ENCODE results near the gene MAP3K8. TPM values are rescaled to one million over a fixed set of nuclear protein-coding genes. Genes with fewer than 3 reads are reported as not detected.

MAP3K8 gene
- polyA plus RNA-seq, 1 donor from 2014 or later, result 1.5 TPM

DNA sequence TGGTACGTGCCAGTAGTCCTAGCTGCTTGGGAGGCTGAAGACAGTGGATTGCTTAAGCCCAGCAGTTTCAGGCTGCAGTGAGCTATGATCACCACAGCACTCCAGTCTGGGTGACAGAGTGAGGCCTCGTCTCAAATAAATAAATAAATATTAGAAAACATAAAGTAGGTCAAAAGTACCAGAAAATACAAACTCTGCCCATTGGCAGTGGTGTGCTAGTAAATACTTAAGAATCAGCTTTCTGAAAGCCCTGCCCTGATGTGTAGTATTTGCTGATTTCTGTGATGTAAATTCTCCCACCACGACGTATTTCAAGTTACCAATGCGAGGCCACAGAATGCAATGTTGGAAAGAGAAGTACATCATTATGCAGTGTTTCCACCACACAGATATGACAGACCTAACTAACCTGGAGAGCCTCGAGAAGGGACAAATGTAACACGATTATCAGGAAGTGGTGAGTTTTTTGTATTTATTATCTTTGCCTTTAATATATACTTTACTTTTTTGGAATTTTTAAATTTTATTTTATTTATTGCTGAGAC, 11.8 kb upstream of the MAP3K8 start:
- Histone ChIP-seq H3K9me3 (ENCODE audit: low read length) (no peaks in the 10 kb centered on the region), H3K4me3 (ENCODE audit: low read length) (no peak overlapping the region), H2AFZ (ENCODE audit: low read depth, low read length) (no peak overlapping the region), H3K36me3 (ENCODE audit: insufficient read depth, low read length) (no peaks in the 10 kb centered on the region), H3K4me2 (ENCODE audit: low read length) (no peak overlapping the region), H3F3A (ENCODE audit: insufficient read depth, low read length, poor library complexity, severe bottlenecking) (no peaks in the 10 kb centered on the region), H4K20me1 (ENCODE audit: insufficient read depth) (no peaks in the 10 kb centered on the region), H3K9me2 (ENCODE audit: insufficient read depth, low read length) (no peaks in the 10 kb centered on the region), H3K9ac (ENCODE audit: low read length) (no peak overlapping the region), H3K79me2 (replicated peaks; ENCODE audit: insufficient read depth, low read length) (no peaks in the 10 kb centered on the region), H3K27ac (ENCODE audit: low read length) (no peak overlapping the region), H3K27me3 (ENCODE audit: insufficient read depth, low read depth, low read length) (no peaks in the 10 kb centered on the region)
- TF ChIP-seq SMC3 (conservative IDR thresholded peaks at IDR 0.05; ENCODE audit: poor library complexity) (no peak), POLR2AphosphoS5 (IDR thresholded peaks at IDR 0.05) (no peak), TAF1 (IDR thresholded peaks at IDR 0.05; ENCODE audit: low read depth) (no peak), EZH2 (IDR thresholded peaks at IDR 0.05; ENCODE audit: borderline replicate concordance, insufficient read depth, low read length, poor library complexity, severe bottlenecking) (no peak), MXI1 (conservative IDR thresholded peaks at IDR 0.05; ENCODE audit: poor library complexity, severe bottlenecking) (no peak), RAD21 (conservative IDR thresholded peaks at IDR 0.05) (no peak), EP300 (conservative IDR thresholded peaks at IDR 0.05; ENCODE audit: poor library complexity, severe bottlenecking) (no peak)
- TF ChIP-seq, protein P1, sequence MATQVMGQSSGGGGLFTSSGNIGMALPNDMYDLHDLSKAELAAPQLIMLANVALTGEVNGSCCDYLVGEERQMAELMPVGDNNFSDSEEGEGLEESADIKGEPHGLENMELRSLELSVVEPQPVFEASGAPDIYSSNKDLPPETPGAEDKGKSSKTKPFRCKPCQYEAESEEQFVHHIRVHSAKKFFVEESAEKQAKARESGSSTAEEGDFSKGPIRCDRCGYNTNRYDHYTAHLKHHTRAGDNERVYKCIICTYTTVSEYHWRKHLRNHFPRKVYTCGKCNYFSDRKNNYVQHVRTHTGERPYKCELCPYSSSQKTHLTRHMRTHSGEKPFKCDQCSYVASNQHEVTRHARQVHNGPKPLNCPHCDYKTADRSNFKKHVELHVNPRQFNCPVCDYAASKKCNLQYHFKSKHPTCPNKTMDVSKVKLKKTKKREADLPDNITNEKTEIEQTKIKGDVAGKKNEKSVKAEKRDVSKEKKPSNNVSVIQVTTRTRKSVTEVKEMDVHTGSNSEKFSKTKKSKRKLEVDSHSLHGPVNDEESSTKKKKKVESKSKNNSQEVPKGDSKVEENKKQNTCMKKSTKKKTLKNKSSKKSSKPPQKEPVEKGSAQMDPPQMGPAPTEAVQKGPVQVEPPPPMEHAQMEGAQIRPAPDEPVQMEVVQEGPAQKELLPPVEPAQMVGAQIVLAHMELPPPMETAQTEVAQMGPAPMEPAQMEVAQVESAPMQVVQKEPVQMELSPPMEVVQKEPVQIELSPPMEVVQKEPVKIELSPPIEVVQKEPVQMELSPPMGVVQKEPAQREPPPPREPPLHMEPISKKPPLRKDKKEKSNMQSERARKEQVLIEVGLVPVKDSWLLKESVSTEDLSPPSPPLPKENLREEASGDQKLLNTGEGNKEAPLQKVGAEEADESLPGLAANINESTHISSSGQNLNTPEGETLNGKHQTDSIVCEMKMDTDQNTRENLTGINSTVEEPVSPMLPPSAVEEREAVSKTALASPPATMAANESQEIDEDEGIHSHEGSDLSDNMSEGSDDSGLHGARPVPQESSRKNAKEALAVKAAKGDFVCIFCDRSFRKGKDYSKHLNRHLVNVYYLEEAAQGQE (IDR thresholded peaks at IDR 0.05; ENCODE audit: borderline replicate concordance), result no peak
- TF ChIP-seq, protein P2, sequence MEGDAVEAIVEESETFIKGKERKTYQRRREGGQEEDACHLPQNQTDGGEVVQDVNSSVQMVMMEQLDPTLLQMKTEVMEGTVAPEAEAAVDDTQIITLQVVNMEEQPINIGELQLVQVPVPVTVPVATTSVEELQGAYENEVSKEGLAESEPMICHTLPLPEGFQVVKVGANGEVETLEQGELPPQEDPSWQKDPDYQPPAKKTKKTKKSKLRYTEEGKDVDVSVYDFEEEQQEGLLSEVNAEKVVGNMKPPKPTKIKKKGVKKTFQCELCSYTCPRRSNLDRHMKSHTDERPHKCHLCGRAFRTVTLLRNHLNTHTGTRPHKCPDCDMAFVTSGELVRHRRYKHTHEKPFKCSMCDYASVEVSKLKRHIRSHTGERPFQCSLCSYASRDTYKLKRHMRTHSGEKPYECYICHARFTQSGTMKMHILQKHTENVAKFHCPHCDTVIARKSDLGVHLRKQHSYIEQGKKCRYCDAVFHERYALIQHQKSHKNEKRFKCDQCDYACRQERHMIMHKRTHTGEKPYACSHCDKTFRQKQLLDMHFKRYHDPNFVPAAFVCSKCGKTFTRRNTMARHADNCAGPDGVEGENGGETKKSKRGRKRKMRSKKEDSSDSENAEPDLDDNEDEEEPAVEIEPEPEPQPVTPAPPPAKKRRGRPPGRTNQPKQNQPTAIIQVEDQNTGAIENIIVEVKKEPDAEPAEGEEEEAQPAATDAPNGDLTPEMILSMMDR (IDR thresholded peaks at IDR 0.05; ENCODE audit: poor library complexity, severe bottlenecking), result no peak

DNA sequence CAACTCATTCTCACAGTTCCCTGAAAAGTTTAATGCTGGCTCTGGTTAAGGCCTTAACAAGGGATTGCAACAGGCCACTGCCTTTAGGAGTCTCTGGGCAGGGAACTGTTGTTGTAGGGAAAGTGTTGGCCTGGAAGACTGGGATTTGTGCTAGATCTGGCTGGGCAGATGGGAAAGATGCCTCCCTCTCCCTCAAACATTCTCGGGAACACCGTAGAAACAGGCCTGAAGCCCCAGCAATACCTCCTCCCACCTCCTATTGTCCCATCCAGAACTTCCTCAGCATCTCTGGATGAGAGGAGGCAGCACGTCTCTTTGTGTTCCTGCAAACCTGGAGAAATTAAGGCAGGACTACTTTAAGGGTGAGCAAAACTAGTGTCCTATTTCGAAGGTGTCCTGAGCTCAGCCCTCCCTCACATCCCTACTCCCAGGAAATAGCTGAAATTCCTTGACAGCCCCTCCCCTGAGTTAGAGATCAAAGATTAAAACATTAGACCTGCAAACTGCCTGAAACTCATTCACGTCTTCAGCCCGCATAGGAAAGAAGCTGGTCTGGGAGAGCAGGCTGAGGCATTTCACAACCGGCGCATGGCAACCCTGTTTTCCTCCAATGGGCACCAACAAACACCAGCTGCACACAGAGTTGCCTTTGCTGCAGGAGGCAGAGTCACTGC, 10.9 kb upstream of the MAP3K8 start:
- Histone ChIP-seq H3K9me2 (ENCODE audit: insufficient read depth, low read length) (no peaks in the 10 kb centered on the region), H2AFZ (ENCODE audit: low read depth, low read length) (no peak overlapping the region), H3K9ac (ENCODE audit: low read length) (no peak overlapping the region), H3K27me3 (ENCODE audit: insufficient read depth, low read depth, low read length) (no peaks in the 10 kb centered on the region), H4K20me1 (ENCODE audit: insufficient read depth) (no peaks in the 10 kb centered on the region), H3K27ac (ENCODE audit: low read length) (no peak overlapping the region), H3K4me3 (ENCODE audit: low read length) (no peak overlapping the region), H3K9me3 (ENCODE audit: low read length) (no peaks in the 10 kb centered on the region), H3K79me2 (replicated peaks; ENCODE audit: insufficient read depth, low read length) (no peaks in the 10 kb centered on the region), H3K4me2 (ENCODE audit: low read length) (no peak overlapping the region), H3K36me3 (ENCODE audit: insufficient read depth, low read length) (no peaks in the 10 kb centered on the region), H3F3A (ENCODE audit: insufficient read depth, low read length, poor library complexity, severe bottlenecking) (no peaks in the 10 kb centered on the region)
- no peak for TF ChIP-seq MXI1 (conservative IDR thresholded peaks at IDR 0.05; ENCODE audit: poor library complexity, severe bottlenecking)
- no peak for TF ChIP-seq RAD21 (conservative IDR thresholded peaks at IDR 0.05)
- no peak for TF ChIP-seq EP300 (conservative IDR thresholded peaks at IDR 0.05; ENCODE audit: poor library complexity, severe bottlenecking)
- TF ChIP-seq EZH2 (IDR thresholded peaks at IDR 0.05; ENCODE audit: borderline replicate concordance, insufficient read depth, low read length, poor library complexity, severe bottlenecking), result no peak
- no peak for TF ChIP-seq SMC3 (conservative IDR thresholded peaks at IDR 0.05; ENCODE audit: poor library complexity)
- TF ChIP-seq, protein P2 (IDR thresholded peaks at IDR 0.05; ENCODE audit: poor library complexity, severe bottlenecking), result no peak
- TF ChIP-seq, protein P1 (IDR thresholded peaks at IDR 0.05; ENCODE audit: borderline replicate concordance), result no peak
- TF ChIP-seq TAF1 (IDR thresholded peaks at IDR 0.05; ENCODE audit: low read depth), result no peak
- TF ChIP-seq POLR2AphosphoS5 (IDR thresholded peaks at IDR 0.05), result no peak
